IPS DF 4.7 (cell line): ENCODE measurements around the gene TSPAN32.
"Not testable (repeated sequence)": the region's sequence is repeated elsewhere in the genome, so short reads cannot be mapped to it uniquely, and the experiment has no call there.

Source experiments
- DNase-seq: peaks from one replicate; pipeline ENCODE4 v3.0.0-alpha.2; 2013; ENCODE audit warnings: low spot score; ENCODE audit errors: extremely low read depth

Gene TSPAN32

DNA sequence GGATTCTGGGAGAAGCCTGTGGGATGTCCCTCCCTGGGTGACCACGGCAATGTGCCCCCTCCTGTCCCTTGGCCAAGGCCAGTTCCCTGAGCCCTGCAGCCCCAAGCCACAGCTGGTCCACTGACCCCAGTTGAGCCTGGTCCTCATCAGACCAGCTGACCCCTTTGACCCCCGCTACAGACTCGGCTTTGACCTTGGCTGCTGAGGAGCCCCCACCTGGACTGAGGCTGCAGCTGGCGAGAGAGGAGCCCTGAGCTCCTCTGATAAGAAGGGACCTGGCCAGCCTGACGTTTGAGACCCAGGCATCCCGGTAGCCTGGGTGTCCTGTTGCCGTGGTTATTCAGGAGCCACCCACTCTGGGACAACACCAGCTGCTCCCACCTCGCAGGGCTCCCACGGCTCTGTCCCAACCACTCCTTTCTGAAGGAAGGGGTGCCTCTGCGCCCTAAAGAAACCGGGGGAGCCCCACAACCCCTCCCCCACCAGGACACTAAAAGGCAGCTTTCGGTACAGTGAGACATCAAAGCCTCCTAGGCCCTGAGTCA is 34.4 kb upstream of the TSPAN32 start:
- DNase-seq: no peak

DNA sequence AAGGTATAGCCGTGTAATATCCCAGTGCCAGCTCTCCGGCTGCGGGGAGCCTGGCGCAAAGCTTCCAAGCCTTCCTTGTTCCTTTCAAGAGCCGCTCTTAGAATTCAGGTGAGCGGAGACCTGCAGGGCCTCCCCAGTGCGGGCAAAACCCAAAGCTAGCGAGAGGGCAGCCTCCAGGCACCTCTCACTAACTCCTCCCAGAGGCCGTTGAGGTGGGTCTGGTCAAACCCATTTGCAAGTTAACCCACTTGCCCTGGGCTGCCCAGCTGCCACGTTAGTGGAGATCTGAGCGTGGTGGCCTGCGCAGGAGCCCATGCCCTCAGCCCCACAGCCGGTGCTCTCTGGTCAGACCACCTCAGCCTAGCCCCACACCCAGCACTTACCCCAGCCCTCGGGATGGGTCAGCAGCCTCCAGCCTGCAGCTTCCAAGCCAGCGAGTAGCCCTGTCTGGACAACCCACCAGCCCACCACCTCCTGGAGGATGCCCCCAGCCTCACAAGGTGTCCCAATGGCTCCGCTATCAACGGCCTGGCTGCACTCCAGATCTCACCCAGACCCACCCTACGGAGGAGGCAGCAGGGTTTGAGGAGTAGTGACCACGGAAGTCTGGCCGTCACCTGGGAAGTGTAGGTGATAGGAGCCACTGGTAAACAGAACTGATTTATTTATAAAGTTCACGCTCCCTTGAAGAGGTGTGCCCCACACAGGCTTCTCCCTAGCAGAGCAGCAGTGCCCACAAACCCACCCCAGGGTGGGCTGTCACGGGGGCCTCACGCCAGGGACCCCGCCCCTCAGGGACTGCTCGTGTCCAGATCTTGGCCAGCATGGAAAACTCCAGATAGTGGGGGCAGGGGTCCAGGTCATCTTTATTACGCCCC is 33.7 kb upstream of the TSPAN32 start:
- DNase-seq: no peak

DNA sequence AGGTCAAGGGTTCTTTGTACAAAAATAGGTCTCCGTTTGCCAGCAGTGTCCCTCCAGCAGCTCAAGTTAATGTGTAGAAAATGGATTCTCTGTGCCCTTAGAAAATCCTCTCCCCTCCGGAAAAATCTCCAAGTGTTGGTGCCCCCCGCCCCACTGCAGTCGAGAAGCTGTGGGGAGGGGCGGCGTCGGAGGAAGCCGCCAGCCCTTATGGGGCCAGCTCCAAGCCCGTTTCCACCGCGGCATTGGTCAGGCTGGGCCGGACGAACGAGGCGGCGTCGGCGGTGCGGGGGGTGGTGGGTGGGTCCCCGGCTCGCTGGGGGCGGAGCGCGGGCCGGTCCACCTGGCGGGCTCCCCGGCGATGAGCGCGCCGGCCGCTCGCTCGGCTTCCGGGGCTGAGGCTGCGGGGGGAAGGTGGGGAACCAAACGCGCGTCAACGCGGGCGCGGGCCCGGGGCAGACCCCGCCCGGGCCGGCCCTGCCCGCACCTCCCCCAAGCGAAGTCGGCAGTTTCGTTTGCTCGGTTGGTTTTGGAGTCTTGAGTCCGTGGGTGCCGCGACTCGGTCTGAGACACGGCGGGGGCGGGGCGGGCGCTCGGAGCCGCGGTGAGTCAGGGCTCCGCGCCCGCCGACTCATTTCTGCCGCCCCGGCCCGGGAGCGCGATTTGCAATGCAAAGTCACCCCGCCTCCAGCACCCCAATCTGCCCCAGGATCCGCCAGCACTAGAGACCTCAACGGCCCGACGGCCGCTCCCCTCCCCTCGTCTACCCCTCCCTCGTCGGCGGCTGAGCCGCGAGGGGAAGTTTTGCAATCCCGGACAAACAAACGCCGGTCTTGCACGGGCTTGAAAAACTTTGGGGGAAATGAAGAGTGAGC is 32.8 kb upstream of the TSPAN32 start:
- no peak for DNase-seq

DNA sequence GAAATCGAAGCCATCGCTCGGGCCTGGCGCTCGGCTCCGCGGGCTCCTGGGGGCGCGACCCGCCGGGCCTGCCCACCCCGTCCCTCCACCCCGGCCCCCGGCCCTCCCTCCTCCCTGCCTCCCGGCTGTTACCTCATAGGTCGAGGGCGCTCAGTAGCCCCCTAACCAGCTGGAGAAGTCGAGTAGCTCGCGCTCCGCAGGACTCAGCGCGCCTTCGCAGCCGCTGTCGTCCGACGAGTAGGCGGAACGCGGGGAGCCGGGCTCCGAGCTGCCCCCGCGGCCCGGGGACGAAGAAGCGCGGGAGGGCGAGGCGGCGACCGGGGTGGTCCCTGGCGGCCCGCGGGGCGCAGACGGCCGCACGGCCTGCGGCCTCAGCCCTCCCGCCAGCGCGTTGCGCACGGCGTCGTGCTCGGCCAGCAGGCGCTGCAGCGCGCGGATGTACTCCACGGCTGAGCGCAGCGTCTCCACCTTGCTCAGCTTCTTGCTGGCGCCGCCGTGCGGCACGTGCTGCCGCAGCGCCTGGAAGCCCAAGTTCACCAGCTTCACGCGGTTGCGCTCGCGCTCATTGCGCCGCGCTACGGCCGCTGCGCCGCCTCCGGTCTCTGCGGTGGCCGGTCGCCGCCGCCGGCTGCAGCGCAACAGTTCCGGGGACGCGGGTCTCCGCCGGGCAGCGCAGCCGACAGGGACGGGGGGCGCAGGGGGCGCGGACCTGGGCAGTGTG is 32.1 kb upstream of the TSPAN32 start:
- DNase-seq: peak; percentile 41

DNA sequence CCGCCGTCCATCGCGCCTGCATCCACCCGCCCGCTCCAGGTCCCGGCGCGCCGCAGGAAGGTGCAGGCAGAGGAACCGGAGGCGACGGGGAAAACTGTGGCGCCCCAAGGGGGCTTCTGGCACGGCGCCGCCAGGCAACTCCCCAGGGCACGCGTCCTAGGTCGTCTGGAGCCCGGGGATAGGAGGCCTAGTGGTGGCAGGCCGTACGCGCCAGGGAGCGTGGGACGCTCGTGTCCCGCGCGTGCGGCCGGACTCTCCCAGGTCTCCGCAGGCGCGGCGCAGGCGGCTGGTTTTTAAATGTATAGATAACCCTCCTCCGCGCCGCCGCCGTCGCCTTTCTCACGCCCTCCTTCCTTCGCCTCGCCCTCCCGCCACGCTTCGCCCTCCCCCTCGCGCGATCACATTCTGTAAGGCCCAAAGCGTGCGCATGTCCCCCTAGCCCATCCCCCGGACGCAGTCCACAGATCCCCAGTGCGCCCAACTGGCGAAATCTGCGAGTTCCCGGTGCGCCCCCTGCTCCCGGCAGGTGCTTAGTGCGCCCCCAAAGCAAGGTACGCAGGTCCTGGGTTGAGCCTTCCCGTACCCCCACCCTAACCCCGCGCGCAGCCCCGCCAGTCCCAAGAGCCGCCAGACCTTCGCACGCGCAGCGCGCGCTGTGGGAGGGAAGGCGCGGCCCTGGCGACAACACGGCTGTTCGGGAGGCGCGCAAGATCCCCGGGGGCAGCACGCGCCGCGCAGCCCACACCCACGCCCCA is 31.3 kb upstream of the TSPAN32 start, which contains the start of gene ASCL2:
Gene ASCL2, minus strand, starts transcription at position 267 of the 755 bp plus-strand sequence. Its CDS starts 256 bp downstream, at position 11.
- DNase-seq: no peak

DNA sequence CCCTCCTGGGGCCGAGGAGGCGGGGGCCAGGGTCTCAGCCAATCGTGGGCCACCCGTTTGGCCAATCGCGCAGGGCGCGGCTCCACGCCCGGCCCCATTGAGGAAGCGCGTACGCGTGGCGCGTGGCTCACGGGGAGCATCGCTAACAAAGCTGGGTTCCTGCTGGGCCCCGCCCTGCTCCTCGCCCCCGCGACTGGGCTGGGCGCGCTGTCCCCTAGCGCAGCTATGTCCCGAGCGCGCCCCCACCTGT is 30.8 kb upstream of the TSPAN32 start:
- DNase-seq: no peak

DNA sequence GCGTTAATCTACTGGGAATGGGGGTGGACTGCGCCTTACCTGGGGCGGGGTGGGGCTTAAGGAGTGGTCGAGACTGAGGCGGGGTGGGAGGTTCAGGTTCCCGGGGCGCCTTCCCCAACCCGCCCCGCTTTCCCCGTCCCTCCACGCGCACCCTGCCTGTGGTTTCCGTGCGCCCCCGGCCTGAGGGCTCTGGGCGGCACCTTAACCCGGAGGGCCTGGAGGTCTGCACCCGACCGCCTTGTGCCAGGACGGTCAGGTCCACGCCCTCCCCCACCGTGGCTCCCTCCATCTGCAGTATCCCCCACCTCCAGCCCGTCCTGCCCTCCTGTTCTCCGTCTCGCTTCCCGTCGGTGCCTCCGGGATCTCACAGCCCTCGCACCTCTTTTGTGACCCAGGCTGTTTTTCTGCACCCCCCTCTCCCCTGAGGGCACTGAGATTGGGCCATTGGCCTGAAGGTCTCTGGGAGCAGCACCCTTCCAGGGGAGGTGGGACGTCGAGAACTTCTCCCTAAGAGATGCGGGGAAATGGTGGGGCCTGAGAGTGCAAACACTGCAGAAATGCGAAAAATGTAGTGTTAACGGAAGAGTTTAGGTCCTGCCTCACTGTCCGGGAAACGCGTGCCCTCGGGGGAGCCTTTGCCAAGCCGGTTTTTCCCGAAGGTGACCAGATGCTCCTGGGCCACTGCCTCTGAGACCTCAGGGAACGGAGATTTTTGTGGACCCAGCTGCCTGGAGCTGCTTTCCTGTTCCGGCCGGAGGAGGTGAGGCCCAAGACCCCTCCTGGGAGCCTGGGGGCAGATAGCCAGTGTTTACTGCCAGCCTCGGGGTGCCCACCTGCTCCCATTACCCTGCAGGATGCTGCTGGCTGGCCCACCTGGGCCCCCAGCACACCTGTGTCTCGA is 30.2 kb upstream of the TSPAN32 start:
- no peak for DNase-seq

DNA sequence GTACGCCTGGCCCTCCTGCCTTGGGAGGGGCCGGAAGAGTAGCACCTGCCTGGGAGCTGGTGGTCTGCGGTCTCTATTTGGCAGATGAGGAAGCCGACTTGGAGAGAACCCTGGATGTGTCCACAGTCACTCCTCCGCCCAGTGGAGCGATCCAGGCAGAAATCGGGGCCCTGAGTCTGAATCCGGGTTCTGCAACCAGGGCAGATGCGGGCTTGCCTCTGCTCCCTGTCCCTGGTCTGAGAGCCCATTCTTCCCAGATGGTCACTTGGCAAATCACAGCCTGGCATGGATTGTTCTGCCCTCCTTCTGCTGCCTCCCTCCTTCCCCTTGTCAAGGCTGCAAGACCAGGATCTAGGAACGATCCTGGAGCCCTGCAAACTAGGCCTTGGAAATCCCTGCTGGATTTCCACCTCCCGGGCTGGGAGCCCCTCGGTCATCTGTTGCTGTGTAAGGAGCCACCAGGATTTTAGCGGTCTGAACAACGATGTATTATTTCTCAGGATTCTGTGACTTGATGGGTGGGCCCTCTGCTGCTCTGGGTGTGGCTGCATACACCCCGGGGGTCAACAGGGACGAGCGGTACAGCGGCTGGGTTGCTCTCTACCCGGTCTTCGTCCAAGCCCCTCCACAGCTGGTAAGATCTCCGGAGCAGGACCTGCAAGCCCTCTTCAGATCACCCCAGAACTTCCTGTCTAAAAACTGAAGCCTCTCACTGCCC is 29.4 kb upstream of the TSPAN32 start:
- no peak for DNase-seq

DNA sequence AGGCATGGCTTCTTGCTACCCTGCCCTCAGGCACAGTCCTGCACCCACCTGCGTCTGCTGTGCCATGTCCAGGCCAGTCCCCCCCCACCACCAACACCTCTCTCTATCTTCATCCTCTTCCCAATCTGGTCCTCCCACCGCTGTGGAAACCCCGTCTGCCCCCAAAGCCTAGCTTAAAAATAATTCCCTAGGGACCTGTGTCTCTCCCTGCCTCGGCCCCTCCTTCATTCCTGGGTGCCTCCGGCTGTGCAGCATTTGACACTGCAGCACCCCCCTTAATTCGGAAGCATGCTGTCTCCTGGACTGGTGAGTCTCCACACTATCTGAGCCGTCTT is 28.9 kb upstream of the TSPAN32 start:
- no peak for DNase-seq

DNA sequence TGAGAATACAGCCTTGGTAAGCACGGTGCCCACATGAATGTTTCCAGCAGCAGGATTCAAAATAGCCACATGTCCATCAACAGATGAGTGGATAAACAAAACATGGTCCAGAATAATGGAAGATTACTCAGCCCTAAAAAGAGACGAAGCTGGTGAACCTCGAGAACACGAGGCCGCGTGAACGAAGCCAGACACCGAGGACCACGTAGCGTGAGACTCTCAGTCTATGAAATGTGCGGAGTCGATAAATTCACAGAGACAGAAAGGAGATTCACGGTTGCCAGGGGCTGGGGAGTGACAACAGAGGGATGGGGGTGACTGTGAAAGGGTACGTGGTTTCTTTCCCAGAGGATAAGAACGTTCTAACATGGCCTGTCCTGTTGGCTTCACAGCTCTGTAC is 28.5 kb upstream of the TSPAN32 start:
- no peak for DNase-seq

DNA sequence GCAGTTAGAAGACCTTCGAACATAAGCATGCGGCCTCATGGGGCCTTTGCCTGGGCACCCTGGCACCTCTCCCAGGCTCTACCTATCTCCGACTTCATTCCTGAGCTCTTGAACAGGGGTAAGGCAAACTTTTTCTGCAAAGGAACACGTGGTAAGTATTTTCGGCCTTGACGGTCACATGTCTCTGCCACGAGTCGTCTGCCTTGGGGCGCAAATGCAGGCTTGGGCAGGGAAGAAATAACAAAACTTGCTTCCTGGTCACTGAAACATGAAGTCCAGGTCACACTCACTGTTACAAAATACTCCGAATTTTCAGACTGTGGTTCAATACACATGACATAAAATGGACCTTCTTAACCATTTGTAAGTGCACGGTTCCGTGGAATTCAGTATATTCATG is 28.0 kb upstream of the TSPAN32 start:
- no peak for DNase-seq

DNA sequence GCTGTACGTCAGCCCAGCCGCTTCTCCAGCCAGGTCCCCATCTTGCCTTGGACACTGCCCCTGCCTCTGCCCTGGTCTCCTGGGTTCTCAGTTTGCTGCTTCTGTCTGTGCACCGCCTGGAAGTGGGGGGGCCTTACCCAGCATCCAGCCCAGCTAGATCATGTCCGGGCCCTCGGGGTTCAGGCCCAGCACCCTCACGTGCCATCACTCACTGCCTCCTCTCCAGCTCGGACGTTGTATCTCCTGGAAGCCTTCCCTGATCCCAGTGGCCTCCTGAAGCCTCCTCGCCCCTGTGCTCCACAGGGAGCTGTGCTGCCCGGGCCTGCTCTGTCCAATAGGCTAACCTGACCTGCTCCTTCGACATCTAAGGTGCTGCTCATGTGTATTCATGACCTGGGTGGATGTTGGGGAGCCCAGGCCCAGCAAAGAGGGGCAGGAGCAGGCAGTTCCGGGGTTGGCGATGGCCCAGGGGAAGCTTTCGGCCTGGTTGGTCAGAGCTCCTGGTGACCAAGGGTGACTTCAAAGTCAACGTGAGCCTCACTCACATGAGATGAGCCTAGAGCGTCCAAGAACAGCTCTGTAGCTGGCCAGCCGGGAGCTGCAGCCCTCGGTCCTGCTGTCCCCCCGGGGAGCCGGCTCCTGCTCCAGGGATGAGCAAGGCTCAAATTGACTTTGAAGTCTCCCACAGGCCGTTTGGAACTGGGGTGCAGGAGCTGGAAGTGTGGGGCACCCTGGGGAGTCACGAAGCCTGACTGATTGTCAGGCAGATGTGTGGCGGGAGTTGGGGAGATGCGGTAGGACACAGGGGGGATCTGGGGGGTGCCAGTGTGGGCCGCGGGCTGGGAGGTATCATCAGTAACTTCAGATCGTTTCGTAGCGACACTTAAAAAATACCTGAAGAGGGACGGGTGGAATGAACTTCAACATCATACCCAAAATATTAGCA is 26.2 kb upstream of the TSPAN32 start:
- DNase-seq: no peak

DNA sequence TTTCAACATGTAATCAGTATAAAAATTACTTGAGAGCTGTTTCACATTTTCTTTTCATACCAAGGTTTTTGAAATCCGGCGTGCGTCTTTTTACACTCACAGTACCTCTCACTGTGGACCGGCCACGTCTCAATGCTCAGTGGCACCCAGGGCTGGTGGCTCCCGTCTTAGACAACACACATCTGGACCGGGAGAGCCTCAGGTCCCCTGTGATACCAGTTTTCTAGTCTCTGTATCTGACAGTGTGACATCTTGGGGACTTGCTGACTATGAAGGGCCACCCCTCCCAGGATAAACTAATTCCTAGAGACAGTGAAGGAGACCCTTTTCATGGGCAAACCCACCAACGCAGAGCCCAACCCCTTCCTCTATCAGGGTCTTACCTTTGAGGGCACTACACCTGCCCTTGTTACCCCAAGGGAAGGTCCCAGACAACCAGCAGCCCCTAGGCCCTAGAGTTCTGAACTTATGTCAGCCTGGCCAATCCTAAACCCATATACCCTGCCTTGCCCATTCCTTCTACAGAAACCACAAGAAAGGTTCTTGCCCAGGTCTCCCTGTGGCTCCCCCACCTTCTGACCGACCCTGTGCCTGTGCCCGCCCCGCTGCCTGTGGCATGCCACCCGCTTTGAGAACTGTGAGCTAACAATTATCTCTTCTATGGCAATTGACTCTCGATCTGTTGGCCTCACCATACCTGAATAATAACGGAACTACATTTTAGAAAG is 25.4 kb upstream of the TSPAN32 start:
- no peak for DNase-seq

DNA sequence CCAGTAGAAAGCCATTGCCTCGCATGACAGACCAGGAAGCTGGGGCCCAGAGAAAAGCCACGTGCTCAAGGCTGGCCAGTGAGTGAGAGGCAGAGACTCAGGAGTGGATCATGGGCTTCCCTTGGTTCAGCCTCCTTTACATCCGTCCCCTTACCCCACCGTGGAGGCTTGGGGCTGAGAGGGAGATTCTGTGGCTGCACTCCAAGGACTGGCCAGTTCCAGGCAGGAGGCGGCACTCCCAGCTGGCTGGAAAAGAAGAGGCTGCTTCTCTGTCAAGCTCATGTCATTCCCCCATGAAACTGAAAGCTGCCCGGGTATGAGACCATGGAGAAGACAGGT is 24.8 kb upstream of the TSPAN32 start:
- no peak for DNase-seq

DNA sequence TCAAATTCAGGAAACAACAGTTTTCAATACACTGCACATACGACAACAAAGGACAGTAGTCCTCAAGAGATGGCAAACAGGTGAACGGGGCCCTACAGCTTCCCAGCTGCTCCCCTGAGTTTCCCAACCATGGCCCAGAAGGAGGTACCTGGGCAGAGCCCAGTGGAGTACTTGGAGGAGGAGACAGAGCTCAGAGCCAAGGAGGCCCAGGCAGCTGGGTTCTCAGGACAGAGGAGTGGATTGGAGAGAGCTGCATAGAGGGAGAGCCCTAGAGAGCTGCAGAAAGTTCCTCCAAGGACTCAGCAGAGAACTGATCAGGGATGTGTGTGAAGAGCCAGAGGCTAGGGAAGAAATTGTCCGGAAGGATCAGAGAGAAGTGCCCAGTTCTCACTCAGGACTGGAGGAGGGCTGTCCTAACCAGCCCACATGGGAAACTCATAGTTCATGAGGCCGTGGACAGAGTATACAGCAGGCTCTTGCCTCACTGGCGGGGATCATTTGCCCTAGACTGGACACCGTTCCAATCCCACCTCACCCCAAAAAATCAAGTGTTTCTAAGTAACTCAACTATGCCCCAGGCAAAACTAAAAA is 23.8 kb upstream of the TSPAN32 start:
- DNase-seq: no peak

DNA sequence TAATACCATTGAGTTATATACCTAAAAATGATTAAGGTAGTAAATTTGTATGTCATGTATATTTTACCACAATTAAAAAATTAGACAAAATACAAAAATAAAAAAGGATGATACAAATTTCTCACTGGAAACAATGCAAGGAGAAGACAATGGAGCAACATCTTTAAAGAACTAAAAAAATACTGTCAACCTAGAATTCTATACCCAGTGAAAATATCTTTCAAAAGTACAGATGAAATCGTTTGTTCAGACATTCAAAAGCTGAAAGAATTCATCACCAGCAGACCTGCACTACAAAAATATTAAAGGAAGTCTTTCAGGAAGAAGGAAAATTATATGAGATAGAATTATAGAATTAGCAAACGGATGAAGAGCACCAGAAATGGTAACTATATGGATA is 21.6 kb upstream of the TSPAN32 start:
- DNase-seq: no peak

DNA sequence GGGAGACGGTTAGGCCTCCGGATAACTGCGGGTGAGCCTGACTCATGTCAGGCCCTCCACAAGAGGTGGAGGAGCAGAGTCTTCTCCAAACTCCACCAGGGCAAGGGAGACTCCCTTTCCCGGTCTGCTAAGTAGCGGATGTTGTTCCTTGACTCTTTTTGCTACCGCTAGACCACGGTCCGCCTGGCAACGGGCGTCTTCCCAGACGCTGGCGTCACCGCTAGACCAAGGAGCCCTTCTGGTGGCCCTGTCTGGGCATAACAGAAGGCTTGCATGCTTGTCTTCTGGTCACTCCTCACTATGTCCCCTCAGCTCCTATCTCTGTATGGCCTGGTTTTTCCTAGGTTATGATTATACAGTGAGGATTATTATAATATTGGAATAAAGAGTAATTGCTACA is 15.5 kb upstream of the TSPAN32 start:
- DNase-seq: not testable (repeated sequence)
